GM12864 (cell line): ENCODE data around the gene SERINC5.
"Not testable (repeated sequence)": the region's sequence is repeated elsewhere in the genome, so short reads cannot be mapped to it uniquely, and the experiment has no call there.

Source experiments
- DNase-seq: peaks from one replicate; pipeline ENCODE4 v3.0.0-alpha.2; 2011; ENCODE audit warnings: low read depth
- H3K4me3 ChIP-seq: 2 replicates; pipeline ENCODE4 v1.5.1; 2011; ENCODE audit warnings: mild to moderate bottlenecking, low read depth, low read length, control low read depth
- CTCF ChIP-seq: IDR thresholded peaks from 2 replicates; pipeline ENCODE4 v1.5.1; 2011; ENCODE audit warnings: low read depth, mild to moderate bottlenecking, moderate library complexity, low read length, control low read depth, inconsistent platforms; ENCODE audit errors: missing control alignments

SERINC5 gene

DNA sequence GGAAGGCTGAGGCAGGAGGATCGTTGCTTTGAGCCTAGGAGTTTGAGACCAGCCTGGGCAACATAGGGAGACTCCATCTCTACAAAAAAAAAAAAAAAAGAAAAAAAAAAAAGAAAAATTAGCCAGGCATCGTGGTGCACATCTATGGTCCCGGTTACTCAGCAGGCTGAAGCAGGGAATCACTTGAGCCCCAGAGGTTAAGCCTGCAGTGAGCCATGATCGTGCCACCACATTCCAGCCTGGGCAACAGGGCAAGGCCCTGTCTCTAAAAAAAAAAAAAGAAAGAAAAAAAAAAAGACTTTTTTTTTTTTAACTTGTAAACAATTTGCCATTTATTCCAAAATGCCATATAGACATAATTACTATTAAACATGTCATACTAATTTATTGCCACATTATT, 64.5 kb downstream of the SERINC5 start:
- no peak for TF ChIP-seq CTCF
- no peak for DNase-seq
- no peak overlapping the region for H3K4me3 ChIP-seq

DNA sequence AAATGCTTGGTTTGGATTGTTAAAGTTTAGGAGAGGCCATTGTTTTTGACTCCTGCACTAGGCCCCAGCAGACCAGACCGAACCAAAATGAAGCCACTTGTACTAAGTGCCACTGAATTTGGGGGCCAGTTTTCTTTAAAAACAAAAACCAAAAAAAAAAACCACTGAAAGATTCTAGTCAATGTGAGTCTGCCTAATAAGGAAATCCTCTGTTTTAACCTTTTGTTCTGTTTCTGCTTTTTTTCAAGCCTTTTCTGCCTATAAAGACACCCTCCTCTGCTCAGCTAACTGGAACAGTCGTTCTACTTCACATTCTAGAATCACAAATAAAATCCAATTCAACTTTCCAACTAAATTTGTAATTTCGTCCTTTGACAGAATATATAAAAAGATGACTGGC, 64.9 kb downstream of the SERINC5 start:
- H3K4me3 ChIP-seq = no peak overlapping the region
- TF ChIP-seq CTCF = no peak
- DNase-seq = no peak

GRCh38 chr5:80189701-80190100, 66.1 kb downstream of the SERINC5 start:
- H3K4me3 ChIP-seq = no peak overlapping the region
- TF ChIP-seq CTCF = no peak
- no peak for DNase-seq

- no peak for TF ChIP-seq CTCF
- H3K4me3 ChIP-seq = no peak overlapping the region
- DNase-seq = no peak
These were observed 66.6 kb downstream of the SERINC5 start for GRCh38 chr5:80189201-80189600.

DNA sequence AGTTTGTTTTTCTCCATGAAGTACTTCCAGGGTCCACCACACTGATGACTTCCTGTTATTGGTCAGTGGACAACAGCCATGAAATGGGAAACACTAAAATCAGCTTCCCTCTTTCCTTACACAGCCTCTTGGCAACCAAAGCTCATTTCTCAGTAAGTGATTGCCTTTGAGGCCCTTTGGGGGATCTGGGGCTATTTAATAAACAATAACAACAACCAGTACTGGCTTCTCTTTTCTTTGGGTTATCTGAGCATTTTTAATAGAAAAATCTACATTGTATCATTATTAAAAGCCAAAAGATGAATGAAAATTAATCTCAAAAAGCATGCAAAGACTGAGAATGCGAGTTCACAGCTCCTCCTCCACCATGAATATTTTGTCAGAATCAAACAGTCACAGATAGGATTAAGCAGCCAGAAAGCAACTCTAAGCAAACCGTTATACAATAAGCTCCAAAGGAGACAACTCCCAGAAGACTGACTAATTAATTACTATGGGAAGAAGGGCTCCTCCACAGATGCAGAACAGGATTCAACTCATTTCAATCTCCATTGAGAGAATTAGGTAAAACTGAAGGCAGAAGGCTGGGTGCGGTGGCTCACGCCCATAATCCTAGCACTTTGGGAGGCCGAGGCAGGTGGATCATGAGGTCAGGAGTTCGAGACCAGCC, 68.3 kb downstream of the SERINC5 start:
- DNase-seq = no peak
- TF ChIP-seq CTCF = no peak
- no peak overlapping the region for H3K4me3 ChIP-seq

DNA sequence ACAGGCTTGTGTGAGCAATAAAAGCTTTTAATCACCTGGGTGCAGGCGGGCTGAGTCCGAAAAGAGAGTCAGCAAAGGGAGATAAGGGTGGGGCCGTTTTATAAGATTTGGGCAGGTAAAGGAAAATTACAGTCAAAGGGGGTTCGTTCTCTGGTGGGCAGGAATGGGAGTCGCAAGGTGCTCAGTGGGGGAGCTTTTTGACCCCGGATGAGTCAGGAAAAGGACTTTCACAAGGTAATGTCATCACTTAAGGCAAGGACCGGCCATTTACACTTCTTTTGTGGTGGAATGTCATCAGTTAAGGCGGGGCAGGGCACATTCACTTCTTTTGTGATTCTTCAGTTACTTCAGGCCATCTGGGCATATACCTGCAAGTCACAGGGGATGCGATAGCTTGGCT, 70.3 kb downstream of the SERINC5 start:
- DNase-seq, H3K4me3 ChIP-seq: not testable (repeated sequence)

- DNase-seq = no peak
- no peak for TF ChIP-seq CTCF
- H3K4me3 ChIP-seq = no peak overlapping the region
These were observed 70.8 kb downstream of the SERINC5 start for GRCh38 chr5:80185095-80185494.
